GM21423 (cell line): Measurements from ENCODE around the gene TSPAN9.

Source experiments
- ATAC-seq: cut with Tn5 transposase; IDR thresholded peaks from one replicate; pipeline ENCODE4 v1.9.1; 2021; ENCODE audit warnings: mild to moderate bottlenecking, moderate library complexity; ENCODE audit not compliant: unreplicated experiment

Gene TSPAN9

GRCh38 chr12:3220382-3221321 is 143.5 kb downstream of the TSPAN9 start:
- ATAC-seq: no peak

DNA sequence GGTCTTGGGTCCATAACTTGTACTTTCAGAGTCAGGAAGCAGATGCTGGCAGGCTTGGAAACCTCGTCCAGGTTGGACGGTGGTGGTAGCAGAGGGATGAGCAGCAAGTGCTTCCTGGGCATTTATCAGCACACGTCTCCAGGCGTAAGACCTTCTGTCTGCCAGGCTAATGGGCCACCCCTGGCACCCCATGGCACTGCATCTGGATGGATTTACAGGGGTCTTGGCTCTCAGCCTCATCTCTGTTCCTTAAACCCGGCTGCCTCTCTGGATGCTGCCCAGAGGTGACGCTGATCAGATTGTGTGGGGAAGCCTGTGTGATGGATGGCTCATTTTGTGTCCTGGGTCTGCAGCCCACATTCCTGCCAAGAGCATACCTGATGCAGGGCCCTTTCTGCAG is 145.1 kb downstream of the TSPAN9 start:
- no peak for ATAC-seq

- no peak for ATAC-seq
Observed at GRCh38 chr12:3222979-3223378, 145.8 kb downstream of the TSPAN9 start.

DNA sequence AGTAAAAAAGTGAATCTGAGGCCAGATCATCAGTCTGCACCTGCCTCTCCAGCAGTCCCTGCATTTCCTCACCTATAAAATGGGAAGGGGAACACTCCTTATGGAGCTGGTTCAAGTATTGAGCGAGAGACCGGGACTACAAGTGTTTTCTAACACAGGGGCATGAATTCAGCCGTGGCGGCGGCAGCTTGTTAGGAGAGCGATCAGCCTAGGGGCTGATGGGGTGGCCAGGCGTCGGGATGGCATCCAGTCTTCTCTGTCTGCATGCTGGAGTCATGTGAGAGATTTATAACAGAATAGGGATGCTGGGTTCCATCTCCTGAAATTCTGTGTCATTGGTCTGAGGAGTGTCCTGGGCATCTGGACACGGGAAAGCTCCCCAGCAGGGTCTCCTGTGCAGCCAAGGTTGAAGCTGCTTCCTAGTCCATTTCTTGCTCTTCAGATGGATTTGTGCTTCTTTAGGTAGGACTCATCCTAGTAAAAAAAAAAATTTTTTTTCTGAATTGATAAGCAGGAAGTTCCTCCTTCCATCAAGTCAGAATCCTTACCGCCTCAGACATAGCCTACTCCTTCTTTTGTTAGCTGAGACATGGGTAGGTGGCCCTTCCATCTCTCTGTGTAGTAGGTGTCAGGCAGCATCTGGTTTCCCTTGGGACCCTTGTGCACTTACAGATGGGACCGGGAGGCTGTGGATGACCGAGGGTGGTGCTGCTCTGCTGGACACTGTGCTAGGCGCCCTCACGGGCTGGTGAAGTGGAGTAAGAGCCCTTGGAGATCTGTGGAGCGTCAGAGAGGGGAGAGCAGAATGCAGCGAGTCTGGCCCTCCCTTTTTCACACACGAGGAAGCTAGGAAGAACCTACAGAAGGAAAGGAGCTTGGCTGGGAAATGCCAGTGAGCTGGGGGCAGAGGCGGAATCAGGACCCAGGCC is 146.7 kb downstream of the TSPAN9 start:
- no peak for ATAC-seq

- no peak for ATAC-seq
Observed at GRCh38 chr12:3224530-3224903, 147.3 kb downstream of the TSPAN9 start.

DNA sequence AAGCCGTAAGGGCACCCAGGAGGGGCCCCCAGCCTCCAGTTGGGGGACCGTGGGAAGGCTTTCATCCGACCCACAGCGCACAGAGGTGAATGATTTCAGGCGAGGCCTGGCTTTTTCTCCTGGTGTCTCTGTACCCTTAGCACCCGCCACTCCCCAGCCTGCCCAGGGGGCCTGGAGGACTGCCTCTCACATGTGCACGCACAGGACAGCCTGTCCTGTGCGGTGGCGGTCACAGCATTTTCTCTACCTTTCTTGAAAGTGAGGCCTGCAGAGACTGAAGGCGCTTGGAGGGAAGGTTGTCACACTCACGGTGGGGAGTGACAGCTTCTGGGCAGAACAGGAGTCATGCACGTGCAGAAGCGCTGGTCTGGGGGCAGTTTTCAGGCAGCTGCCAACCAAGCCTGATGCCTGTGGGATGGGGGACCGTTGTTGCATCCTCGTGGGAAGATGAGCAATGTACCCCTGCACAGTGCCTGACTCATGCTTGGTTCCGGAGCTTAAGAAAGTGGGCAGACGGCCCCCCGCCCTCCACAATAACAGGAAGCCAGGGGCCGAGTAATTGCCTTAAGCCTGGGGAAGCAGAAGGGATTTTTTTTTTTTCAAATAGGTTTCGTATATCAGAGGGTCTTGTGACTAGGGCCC is 148.1 kb downstream of the TSPAN9 start:
- no peak for ATAC-seq

GRCh38 chr12:3225796-3226180 is 148.6 kb downstream of the TSPAN9 start:
- no peak for ATAC-seq

- no peak for ATAC-seq
Observed at GRCh38 chr12:3226264-3226663, 149.1 kb downstream of the TSPAN9 start.

- no peak for ATAC-seq
Observed at GRCh38 chr12:3227076-3227975, 150.1 kb downstream of the TSPAN9 start.

GRCh38 chr12:3228552-3228951 is 151.4 kb downstream of the TSPAN9 start:
- ATAC-seq: no peak

DNA sequence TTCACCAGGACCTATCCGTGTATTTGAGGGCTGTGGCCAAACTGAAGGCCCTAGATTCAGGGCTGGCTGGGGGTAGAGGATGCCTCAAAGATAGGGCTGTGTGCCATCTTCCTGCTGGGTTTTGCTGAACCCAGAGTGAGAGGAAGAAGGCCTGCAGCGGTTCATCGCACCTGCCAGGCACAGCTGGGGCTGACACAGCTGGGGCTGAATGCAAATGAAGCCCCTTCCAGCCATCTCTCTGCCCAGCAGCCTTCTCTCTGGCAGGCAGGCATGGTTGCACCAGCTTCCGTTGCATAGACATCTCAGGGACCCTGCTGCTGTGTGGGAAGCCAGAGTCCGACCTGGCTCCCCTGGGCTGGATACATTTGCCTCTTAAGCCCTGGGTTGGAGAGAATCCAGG is 152.4 kb downstream of the TSPAN9 start:
- no peak for ATAC-seq

DNA sequence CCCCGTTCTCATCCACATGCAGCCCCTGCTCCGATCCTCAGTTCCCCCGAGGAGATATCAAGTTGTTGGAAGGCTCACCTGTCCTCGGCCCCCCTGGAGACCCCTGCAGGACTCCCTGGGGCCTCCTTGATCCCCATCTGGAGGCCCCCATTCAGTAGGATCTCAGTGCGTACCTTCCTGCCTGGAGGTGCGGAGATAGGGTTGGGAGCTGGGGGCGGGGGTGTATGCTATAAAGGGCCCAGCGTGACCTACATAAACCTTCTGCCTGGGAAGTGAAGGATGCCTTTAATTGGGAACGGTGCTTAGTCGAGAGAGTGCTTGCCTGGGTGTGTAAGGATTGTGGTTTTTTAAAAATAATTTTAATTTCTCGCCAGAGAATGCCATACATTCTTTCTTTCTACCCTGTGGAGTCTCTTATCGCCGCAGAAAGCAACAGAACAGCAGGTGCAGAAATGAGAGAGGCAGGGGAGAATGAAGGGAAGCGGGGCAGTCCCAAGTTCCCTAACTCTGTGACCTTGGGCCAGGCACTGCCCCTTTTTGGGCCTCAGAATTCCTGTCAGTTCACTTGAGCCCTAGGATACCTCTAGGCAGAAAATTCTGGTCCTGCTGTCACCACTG is 153.7 kb downstream of the TSPAN9 start:
- ATAC-seq: no peak

DNA sequence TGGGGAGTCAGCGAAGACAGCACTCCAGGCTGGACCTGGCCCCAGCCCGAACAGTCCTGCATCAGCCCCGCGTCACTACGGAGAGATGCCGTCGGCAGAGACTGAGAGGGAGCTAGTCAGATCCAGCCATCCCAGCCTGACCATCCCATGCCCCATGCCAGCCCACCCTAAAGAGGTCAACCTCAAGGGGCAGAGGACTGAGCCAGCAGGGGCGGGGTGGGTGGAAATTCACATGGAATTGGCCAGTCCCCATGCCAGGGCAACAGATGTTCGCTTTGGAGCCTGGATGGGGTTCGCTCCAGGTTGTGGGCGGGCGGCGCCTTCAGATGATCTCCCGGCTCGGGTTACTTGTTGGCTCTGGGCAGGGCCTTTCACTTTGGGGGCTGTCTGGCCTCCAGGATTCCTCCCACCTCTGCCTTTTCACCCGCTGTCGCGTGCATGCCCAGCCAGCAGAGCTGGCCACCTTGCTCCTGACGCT is 154.3 kb downstream of the TSPAN9 start:
- ATAC-seq: no peak

DNA sequence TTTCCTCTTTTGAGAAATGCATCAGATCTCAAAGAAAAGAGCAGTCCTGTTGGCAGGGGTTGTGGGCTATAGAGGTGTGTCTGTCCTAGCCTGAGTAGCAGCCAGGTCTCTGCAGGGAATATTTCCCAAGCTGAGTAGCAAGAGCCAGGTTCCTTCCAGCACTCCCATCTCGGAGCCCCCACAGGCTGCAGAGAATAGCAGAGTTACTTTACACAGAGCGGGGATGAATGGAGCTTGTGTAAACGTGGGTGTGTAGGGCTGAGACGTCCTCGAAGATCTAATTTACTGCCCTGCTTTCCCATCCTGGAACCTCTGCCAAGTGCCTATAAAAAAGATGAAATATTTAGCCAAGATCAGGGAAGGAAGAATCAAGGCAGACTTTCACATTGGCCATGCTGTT is 156.6 kb downstream of the TSPAN9 start:
- ATAC-seq: no peak

- ATAC-seq: no peak
Observed at GRCh38 chr12:3236345-3237187, 159.4 kb downstream of the TSPAN9 start.

GRCh38 chr12:3238196-3238595 is 161.0 kb downstream of the TSPAN9 start:
- ATAC-seq: no peak

- ATAC-seq: no peak
Observed at GRCh38 chr12:3241621-3242020, 164.4 kb downstream of the TSPAN9 start.

DNA sequence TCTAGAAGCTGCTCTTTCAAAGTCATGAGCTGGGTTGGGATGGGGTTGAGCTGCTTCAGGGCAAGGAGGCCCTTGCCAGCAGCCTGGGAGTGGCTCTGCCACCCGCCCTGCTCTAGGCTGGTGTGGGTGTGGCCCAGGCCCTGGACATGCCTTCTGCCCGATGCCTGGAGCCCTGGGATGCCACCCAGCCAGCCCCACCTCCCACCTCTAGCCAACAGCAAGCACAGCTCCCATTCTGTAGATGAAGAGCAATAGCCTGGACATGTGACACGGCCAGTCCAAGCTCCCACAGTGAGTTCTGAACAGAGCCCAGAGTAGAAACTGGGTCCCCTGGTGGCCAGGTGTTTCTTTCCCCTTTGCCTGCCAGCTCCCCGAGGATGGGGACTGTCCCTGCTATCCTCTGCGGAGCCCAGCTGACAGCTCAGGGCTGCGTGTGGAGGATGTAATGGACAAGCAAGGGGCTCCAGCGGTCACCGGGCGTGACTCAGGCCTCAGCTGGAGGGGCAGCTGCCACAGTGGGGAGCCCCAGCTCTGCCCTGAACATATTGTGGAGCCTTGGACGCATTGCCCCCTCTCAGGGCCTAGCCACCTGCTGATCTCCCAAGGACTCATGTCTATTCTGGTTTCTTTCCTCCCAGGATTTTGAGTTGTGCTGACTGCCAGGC is 165.2 kb downstream of the TSPAN9 start:
- no peak for ATAC-seq
